HG03103 (cell line): ENCODE measurements around the gene TLR8.
"Not testable (repeated sequence)": the region's sequence is repeated elsewhere in the genome, so short reads cannot be mapped to it uniquely, and the experiment has no call there.

ENCODE experiments used
- ATAC-seq: cut with Tn5 transposase; IDR thresholded peaks from one replicate; pipeline ENCODE4 v1.9.1; 2021; ENCODE audit warnings: low read depth; ENCODE audit not compliant: unreplicated experiment

The TLR8 gene

DNA sequence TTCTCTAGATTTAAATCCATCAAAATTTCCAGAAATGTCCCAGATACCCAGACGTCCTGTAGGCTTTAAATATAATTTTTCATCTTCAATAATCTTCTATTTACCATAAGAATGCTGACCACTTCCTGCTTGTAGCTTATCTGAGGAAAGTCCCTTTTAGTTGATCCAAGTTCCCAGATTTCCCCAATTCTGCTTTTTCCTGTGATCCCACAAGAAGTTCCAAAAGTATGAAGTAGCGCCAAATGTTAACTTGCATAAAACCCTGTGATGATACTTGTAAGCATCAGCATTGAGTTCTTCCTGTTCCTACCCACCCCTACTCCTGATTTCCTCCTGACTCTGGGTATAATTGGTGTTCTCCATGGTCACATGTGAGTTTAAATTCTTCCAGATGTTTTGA is 10.6 kb upstream of the TLR8 start:
- ATAC-seq = no peak

DNA sequence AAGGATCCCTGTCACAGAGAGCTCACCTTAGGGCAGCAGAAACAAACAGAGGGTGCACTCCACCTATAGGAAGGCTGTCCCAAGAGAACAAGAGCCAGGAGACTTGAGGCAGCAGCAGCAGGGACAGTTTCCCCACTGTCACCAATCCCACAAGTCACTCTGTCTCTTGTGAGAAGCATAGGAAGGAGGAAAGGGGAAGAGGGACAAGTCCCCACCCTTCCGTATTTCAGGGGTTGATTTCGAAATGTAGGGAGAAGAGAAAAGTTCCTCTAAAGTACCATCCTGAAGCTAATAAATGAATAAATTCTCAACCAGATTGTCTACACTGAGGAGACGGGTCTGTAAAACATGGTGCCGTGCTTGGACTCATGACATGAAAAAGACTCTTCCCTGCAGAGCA is 9.5 kb upstream of the TLR8 start:
- ATAC-seq = no peak

DNA sequence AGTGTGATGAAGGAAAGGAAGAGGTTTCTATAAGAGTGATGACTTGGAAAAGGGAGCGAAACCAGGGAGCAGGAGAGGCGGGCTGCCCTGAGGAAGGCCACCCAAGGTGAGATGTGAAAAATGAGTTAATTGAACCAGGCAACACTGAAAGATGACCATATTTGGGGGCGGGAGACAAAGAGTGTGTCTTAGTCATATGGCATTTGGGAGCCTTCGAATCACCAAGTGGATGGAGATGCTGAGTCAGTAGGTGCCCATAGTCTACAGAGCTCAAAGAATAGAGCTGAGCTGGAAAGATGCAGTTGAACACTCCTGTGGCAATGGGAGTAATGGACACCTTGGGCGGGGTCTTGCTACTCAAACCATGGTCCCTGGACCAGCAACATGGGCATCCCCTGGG is 8.3 kb upstream of the TLR8 start:
- ATAC-seq = no peak

DNA sequence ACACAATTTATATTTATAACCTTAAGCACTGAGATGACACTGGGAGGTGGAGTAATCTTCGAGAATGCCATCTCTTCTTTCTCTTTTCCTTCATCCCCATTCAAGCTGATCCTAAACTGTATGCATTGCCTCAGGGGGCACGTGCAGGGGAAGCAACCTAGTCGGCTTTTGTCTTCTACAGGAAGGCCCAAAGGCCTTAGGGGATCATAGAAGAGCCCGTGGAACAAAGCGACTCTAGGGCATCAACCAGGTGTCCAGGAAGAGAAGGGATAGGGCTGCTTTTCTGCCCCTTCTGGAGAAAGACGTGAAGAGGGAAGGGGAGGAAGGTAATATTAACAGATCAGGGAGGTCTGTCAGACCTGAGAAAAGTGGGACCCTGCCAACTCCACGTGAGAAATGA is 6.9 kb upstream of the TLR8 start:
- ATAC-seq = no peak

DNA sequence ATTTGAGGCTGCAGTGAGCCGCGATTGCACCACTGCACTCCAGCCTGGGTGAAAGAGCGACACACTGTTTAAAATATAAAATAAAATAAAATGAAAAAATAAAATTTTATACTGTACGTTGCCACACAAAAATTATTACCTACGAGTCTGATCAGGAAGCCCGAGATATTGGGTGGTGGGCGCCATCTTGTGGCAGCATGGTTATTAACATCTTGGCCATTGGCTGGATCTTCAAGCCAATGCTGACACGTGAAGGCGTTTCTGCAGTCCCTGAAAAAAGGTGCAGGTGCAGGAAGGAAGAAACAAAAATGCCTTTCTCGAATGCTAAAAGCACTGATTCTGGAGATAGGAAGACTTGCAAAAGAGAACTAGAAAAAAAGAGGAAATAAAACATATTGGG is 4.9 kb upstream of the TLR8 start:
- no peak for ATAC-seq

DNA sequence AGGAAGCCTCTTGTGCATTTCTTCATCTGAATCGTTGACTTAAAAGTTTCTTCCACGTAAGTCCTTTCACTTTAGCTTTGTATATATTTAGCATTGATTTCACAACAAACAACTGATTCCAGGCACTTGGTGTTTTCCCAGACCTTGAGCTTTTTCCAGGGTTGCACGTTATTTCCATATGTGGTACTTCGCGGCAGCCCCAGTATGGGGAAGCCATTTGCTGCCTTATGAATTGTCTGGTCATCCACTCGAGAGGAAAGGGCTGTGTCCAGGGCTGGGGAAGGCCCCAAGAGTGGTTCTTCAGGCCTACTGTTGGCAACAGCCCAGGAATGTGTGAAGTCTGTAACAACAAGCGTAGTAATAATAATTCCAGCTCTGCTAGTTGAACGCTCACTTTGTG is 2.8 kb upstream of the TLR8 start:
- no peak for ATAC-seq

DNA sequence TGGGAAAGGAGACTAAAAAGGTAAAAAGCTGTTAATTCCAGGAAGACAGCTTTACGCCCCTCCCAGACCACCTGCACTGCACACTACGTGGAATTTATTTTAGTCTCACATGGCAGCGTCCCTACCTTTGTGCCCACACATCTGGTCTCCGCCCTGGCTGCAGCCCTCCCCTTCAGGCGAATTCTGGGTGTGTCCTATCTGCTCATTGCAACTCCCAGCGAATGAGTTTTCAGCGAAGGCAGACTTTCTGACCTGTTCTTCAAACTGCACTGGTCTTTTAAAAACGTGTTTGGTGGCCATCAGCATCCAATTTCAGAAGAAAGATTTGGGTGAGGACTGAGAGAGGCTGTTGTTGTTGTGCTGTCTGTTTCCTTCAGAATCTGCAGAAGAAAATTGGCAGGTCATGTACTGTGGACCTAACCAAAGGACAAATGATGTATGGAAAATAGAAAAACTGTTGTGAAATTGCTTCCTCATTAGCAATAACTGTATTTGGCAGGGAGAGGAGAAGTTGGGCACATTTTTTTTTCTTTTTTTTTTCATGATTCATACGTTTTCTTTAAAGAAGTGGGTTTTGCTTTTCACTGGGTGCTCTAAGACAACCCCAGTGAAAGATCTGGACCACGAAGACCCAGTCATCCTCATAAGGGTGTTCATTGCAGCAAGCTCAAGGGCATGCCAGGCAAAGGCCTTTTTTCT is 4.2 kb downstream of the TLR8 start:
- ATAC-seq = no peak

DNA sequence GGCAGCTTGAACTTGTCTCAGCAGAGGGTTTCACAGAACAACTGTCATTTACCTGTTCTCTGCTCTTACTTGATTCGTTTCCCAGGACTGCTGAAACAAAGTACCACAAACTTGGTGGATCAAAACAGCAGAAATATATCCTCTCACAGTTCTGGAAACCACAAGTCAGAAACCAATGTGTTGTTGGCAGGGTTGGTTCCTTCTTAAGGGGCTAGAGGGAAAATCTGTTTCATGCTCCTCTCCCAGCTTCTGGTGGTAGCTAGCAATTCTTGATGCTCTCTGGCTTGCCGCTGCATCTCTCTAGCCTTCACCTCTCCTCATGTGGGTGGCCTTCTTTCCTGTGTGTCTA is 4.7 kb downstream of the TLR8 start:
- ATAC-seq = no peak

DNA sequence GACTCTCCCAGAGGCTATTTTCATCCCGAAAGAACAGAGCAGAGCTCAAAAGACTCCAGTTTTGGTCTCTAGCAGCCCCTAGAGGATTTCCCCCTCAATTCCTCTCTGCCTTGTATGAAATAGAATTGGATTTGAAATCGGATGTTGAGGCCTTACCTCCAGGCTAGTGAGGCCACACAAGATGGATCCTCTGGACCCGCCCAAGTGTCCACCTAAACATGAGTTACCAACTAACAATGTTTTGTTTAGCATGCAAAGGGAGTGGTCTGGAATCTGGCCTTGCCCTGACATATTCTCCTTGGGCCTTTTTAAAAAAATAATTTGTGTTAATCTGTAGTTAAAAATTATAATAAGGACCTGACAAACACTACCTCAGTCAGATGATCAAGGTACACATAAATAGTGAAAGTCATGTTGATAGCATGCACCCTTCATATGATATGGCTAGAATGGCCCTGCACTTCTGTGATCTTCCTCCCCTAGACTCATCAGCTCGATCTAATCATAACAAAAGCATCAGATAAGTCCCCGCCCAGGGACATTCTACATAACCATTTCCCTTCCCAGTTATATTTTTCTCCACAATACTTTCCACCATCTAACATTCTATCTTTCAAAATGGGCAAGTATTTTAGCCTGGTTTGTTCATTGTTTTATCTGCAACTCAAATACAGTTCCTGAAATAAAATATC is 6.5 kb downstream of the TLR8 start:
- no peak for ATAC-seq

DNA sequence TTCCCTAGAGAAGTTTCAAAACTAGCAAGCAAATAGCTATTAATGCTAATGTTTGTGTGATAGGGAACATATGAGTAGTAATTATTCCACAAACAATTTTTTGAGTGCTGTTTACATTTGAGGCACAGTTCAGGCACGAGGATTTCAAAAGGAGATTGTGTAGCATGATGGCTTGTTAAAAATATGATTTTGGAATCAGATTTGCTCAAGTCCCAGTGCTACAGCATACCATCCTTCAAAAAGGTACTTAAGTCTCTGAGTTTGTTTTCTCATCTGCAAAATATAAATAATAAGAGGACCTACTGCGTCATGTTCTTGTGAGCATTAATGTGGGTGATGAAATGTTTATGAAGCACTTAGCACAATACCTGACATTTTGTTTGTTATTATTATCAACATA is 11.3 kb downstream of the TLR8 start:
- no peak for ATAC-seq

DNA sequence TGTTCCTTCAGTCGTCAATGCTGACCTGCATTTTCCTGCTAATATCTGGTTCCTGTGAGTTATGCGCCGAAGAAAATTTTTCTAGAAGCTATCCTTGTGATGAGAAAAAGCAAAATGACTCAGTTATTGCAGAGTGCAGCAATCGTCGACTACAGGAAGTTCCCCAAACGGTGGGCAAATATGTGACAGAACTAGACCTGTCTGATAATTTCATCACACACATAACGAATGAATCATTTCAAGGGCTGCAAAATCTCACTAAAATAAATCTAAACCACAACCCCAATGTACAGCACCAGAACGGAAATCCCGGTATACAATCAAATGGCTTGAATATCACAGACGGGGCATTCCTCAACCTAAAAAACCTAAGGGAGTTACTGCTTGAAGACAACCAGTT is 12.6 kb downstream of the TLR8 start:
- ATAC-seq = no peak

DNA sequence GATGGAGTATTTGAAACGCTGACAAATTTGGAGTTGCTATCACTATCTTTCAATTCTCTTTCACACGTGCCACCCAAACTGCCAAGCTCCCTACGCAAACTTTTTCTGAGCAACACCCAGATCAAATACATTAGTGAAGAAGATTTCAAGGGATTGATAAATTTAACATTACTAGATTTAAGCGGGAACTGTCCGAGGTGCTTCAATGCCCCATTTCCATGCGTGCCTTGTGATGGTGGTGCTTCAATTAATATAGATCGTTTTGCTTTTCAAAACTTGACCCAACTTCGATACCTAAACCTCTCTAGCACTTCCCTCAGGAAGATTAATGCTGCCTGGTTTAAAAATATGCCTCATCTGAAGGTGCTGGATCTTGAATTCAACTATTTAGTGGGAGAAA is 13.2 kb downstream of the TLR8 start:
- ATAC-seq = no peak

DNA sequence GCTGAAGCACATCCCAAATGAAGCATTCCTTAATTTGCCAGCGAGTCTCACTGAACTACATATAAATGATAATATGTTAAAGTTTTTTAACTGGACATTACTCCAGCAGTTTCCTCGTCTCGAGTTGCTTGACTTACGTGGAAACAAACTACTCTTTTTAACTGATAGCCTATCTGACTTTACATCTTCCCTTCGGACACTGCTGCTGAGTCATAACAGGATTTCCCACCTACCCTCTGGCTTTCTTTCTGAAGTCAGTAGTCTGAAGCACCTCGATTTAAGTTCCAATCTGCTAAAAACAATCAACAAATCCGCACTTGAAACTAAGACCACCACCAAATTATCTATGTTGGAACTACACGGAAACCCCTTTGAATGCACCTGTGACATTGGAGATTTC is 14.6 kb downstream of the TLR8 start:
- no peak for ATAC-seq

DNA sequence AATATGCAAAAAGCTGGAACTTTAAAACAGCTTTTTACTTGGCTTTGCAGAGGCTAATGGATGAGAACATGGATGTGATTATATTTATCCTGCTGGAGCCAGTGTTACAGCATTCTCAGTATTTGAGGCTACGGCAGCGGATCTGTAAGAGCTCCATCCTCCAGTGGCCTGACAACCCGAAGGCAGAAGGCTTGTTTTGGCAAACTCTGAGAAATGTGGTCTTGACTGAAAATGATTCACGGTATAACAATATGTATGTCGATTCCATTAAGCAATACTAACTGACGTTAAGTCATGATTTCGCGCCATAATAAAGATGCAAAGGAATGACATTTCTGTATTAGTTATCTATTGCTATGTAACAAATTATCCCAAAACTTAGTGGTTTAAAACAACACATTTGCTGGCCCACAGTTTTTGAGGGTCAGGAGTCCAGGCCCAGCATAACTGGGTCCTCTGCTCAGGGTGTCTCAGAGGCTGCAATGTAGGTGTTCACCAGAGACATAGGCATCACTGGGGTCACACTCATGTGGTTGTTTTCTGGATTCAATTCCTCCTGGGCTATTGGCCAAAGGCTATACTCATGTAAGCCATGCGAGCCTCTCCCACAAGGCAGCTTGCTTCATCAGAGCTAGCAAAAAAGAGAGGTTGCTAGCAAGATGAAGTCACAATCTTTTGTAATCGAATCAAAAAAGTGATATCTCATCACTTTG is 15.6 kb downstream of the TLR8 start:
- ATAC-seq = no peak

DNA sequence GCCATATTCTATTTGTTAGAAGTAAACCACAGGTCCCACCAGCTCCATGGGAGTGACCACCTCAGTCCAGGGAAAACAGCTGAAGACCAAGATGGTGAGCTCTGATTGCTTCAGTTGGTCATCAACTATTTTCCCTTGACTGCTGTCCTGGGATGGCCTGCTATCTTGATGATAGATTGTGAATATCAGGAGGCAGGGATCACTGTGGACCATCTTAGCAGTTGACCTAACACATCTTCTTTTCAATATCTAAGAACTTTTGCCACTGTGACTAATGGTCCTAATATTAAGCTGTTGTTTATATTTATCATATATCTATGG is 16.1 kb downstream of the TLR8 start:
- ATAC-seq = no peak

DNA sequence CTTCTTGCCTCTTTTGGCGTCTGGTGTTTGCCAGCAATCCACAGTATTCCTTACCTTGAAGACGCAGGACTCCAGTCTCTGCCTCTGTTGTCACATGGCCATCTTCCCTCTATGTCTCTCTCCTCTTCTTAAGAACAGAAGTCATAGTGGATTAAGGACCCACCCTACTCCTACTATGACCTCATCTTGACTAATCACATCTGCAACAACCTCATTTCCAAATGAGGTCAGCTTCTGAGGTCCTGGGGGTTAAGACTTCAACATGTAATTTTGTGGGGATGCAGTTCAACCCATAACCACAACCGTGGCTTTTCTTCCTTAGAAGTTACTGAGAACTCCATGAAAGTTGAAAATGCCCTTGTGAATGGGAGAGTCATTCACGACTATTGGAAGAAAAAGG is 23.3 kb downstream of the TLR8 start:
- ATAC-seq = no peak

DNA sequence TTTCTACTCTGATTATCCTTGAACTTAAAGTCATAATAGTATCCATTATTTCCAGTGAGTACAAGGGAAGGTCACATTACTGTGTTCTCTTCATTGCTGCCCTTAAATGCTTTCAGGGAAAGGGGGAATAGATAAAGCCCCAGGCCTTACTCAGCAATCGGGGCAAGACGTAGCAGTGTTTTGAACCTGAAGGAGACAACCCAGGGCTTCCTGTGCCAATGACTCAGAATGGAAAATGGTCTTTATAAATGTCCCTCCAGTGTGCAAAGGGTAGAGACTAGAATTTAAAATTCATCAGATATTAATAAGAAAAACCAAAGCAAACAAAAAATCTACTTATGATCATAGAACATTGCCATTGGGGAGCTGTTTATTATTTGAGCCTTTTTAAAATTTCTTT is 23.7 kb downstream of the TLR8 start:
- ATAC-seq = no peak

DNA sequence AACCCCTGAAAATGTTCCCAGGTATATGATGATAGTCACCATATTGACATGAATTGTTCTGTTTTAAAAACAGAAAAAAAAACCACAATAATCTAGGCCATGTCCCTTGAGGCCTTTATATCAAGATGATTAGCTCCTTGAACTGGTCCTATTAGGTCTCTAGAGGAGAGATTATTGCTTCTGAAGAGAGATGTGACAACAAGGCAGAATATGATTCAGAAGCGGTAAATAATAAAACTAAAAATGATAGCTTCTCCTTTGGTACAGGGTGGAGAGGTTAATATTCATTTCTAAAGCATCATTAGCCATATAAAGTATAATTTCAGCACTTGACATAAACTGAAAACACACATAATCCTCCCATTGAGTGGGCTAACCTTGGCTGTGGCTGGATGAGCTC is 25.8 kb downstream of the TLR8 start:
- ATAC-seq = no peak

DNA sequence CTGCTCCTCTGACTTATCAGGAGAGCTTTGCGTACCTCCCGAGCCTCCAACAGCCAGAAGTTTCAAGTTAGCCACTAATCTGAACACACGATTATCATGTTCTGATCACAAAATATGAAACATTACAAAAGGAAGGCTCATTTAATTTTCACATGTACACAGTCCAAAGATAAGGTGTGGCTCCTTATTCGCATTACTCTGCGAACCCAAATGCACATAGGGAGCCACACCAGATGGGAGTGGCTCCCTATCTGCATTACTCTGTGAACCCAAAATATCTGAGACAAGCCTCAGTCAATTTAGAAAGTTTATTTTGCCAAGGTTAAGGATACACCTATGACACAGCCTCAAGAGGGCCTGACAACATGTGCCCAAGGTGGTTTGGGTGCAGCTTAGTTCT is 28.4 kb downstream of the TLR8 start:
- ATAC-seq = no peak

DNA sequence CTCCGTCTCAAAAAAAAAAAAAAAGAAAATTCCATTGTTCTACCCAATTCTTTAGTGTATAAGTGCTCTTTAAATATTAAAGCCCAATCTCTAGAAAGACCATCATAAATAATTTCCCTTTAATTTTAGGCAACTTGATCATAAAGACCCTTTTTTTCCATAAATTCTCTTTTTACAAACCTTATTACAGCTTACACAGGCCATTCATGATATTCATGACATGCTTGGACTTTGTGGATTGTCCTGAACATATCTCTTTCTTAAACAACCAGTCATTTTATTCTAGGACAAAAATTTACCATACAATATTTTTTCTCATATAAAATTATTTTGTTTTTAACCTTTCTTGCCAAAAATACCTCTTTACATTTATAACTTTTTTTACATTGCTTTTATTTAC is 30.5 kb downstream of the TLR8 start:
- ATAC-seq = no peak

DNA sequence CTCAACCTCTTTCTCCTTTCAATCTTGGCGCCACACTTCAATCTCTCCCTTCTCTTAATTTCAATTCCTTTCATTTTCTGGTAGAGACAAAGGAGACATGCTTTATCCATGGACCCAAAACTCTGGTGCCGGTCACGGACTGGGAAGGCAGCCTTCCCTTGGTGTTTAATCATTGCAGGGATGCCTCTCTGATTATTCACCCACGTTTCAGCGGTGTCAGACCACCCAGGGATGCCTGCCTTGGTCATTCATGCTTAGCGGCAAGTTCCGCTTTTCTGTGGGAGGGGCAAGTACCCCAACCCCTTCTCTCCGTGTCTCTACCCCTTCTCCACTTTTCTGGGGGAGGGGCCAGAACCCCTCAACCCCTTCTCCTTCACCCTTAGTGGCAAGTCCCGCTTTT is 34.1 kb downstream of the TLR8 start:
- ATAC-seq = not testable (repeated sequence)

DNA sequence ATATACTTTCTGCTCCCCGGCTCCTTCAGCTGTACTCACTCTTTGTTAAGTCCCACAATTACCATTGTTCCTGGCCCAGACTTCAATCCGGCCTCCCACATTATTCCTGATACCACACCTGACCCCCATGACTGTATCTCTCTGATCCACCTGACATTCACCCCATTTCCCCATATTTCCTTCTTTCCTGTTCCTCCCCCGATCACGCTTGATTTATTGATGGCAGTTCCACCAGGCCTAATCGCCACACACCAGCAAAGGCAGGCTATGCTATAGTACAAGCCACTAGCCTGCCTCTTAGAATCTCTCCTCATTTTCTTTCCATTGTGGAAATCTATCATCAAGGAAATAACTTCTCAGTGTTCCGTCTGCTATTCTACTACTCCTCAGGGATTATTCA is 37.2 kb downstream of the TLR8 start:
- ATAC-seq = not testable (repeated sequence)
